Brain microvascular endothelial cell (primary cell): Measurements from ENCODE around the gene LGR5.
A peak's percentile ranks its signal among the peaks of the same experiment; 100 is the strongest.

Experiments used
- DNase-seq: peaks from one replicate; pipeline ENCODE4 v3.0.0-alpha.2; 2020
- H3K27ac ChIP-seq: fragments of 250-450 bp; sonication (Bioruptor Pico); 2 replicates; pipeline ENCODE4 v1.5.1; 2020; ENCODE audit warnings: mild to moderate bottlenecking, moderate library complexity
- H3K27me3 ChIP-seq: fragments of 250-450 bp; sonication (Bioruptor Pico); replicated peaks from 2 replicates; pipeline ENCODE4 v1.5.1; 2020; ENCODE audit warnings: mild to moderate bottlenecking
- H3K36me3 ChIP-seq: fragments of 250-450 bp; sonication (Bioruptor Pico); replicated peaks from 2 replicates; pipeline ENCODE4 v1.5.1; 2020; ENCODE audit warnings: mild to moderate bottlenecking
- H3K4me3 ChIP-seq: 2 replicates; pipeline ENCODE4 v1.5.1; 2011; ENCODE audit warnings: low read depth, mild to moderate bottlenecking, control low read depth, low read length, moderate library complexity
- in situ Hi-C: cut with HindIII; loops from 2 replicates; pipeline ENCODE4 v1.10.0; 2017; ENCODE audit warnings: low sequenced_read_pairs, low pct_ligation_motif_present
- TF ChIP-seq, protein P1 (sequence below): IDR thresholded peaks from 2 replicates; pipeline ENCODE4 v1.5.1; 2011; ENCODE audit warnings: low read depth, mild to moderate bottlenecking, moderate library complexity, low read length, control low read depth, inconsistent platforms; ENCODE audit errors: missing control alignments

Gene LGR5

GRCh38 chr12:71417181-71417580, 22.4 kb upstream of the LGR5 start:
- no peak overlapping the region for H3K4me3 ChIP-seq
- DNase-seq, result no peak
- no peaks in the 10 kb centered on the region for H3K36me3 ChIP-seq
- in situ Hi-C loops, result no loop called here
- H3K27me3 ChIP-seq, result no peaks in the 10 kb centered on the region
- no peak overlapping the region for H3K27ac ChIP-seq
- TF ChIP-seq, protein P1, sequence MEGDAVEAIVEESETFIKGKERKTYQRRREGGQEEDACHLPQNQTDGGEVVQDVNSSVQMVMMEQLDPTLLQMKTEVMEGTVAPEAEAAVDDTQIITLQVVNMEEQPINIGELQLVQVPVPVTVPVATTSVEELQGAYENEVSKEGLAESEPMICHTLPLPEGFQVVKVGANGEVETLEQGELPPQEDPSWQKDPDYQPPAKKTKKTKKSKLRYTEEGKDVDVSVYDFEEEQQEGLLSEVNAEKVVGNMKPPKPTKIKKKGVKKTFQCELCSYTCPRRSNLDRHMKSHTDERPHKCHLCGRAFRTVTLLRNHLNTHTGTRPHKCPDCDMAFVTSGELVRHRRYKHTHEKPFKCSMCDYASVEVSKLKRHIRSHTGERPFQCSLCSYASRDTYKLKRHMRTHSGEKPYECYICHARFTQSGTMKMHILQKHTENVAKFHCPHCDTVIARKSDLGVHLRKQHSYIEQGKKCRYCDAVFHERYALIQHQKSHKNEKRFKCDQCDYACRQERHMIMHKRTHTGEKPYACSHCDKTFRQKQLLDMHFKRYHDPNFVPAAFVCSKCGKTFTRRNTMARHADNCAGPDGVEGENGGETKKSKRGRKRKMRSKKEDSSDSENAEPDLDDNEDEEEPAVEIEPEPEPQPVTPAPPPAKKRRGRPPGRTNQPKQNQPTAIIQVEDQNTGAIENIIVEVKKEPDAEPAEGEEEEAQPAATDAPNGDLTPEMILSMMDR, result no peak

DNA sequence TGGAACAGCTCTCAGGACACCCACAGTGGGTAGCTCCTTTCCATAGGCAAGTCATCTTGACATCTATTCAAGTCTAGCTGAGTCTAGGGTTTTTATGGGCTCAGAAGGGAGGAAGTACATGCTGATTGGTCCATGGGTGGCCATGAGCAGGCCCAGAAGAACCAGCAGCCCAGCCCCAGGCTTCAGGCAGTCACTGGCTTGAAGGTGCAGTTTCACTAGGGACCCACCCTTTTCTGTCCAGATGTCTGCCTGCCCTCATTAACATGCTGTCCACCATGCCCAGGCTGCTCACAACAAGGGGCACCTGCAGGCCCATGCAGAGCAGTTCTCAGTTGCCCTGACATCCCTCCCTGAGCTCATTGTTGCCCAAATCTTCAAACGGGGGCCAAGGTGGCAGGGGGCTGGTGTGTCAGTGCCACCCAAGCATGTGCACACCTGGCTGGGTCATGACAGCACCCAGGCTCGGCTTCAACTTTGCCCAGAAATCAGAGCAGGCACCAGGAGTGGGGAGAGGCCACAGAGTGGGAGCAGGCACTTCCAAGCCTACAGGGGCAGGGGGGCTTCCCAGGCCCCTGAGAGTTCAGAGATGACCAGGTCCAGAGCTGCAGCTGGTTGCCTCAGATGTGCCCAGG, 18.7 kb upstream of the LGR5 start:
- no peaks in the 10 kb centered on the region for H3K36me3 ChIP-seq
- no peak for DNase-seq
- TF ChIP-seq, protein P1, result no peak
- in situ Hi-C loops, result no loop called here
- no peak overlapping the region for H3K27ac ChIP-seq
- H3K4me3 ChIP-seq, result no peak overlapping the region
- H3K27me3 ChIP-seq, result no peaks in the 10 kb centered on the region

GRCh38 chr12:71425568-71426299, 13.9 kb upstream of the LGR5 start:
- no peaks in the 10 kb centered on the region for H3K36me3 ChIP-seq
- in situ Hi-C loops, result no loop called here
- TF ChIP-seq, protein P1, result no peak
- no peak overlapping the region for H3K27ac ChIP-seq
- no peak overlapping the region for H3K4me3 ChIP-seq
- no peak for DNase-seq
- no peaks in the 10 kb centered on the region for H3K27me3 ChIP-seq

DNA sequence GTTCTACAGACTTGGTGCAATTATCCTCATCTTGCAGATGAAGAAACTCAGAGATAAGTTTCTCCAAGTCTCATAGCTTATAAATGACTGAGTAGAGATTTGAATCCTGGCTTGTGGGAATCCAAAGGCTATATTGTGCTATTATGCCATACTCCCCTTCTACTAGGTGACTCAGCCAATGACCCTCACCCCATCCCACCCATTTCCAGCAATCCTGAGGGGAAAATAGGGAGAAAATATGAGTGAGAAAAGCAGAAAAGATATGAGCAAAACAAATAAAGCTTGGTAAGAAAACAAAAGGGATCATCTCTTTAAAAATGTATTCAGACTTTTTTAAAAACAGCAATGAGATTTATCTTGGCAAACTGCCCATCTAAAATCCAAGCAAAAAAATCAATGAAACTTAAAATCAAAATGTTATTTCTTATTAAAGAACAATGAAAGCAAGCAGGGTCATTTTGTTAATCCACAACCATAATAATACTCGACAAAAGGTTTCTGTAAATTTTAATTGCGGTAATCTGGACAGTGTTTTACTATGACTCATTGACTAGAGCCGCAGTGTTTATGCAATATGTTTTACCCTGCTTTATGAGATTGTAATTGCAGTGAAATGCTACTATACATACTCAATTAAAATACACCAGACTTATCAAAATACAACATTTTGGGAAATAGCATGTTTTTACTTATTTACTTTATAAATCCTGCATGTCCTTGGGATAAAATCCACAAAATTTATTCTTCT, 13.1 kb upstream of the LGR5 start:
- H3K27ac ChIP-seq, result no peak overlapping the region
- no peak overlapping the region for H3K4me3 ChIP-seq
- in situ Hi-C loops, result no loop called here
- no peaks in the 10 kb centered on the region for H3K36me3 ChIP-seq
- TF ChIP-seq, protein P1, result no peak
- DNase-seq, result no peak
- H3K27me3 ChIP-seq, result no peaks in the 10 kb centered on the region

- in situ Hi-C loops, result no loop called here
- TF ChIP-seq, protein P1, result no peak
- H3K27me3 ChIP-seq, result no peaks in the 10 kb centered on the region
- H3K4me3 ChIP-seq, result no peak overlapping the region
- DNase-seq, result peak; percentile 16
- no peak overlapping the region for H3K27ac ChIP-seq
- H3K36me3 ChIP-seq, result no peaks in the 10 kb centered on the region
These were observed 8.8 kb upstream of the LGR5 start for GRCh38 chr12:71430756-71431155.
